Measurements from ENCODE around the gene CCDC88C.
A peak's percentile ranks its signal among the peaks of the same experiment; 100 is the strongest.

Gene CCDC88C

GRCh38 chr14:91363776-91364523 lies 53.7 kb downstream of the CCDC88C start:
- DNase-seq (ENCODE audit: low spot score), result no peak

GRCh38 chr14:91361233-91361811 lies 56.3 kb downstream of the CCDC88C start:
- DNase-seq (ENCODE audit: low spot score), result no peak

GRCh38 chr14:91360490-91361232 lies 57.0 kb downstream of the CCDC88C start:
- DNase-seq (ENCODE audit: low spot score), result no peak

- DNase-seq (ENCODE audit: low spot score), result no peak
These were observed 58.9 kb downstream of the CCDC88C start for GRCh38 chr14:91358654-91359220.

- DNase-seq (ENCODE audit: low spot score), result no peak
These were observed 59.6 kb downstream of the CCDC88C start for GRCh38 chr14:91358025-91358319.

GRCh38 chr14:91357272-91358024 lies 60.2 kb downstream of the CCDC88C start:
- DNase-seq (ENCODE audit: low spot score), result no peak

- no peak for DNase-seq (ENCODE audit: low spot score)
These were observed 61.3 kb downstream of the CCDC88C start for GRCh38 chr14:91356181-91356763.

- DNase-seq (ENCODE audit: low spot score), result peak; percentile 67
These were observed 62.5 kb downstream of the CCDC88C start for GRCh38 chr14:91354979-91355685.

GRCh38 chr14:91354221-91354916 lies 63.3 kb downstream of the CCDC88C start:
- no peak for DNase-seq (ENCODE audit: low spot score)

- peak; percentile 45 for DNase-seq (ENCODE audit: low spot score)
These were observed 64.6 kb downstream of the CCDC88C start for GRCh38 chr14:91352728-91353692.

GRCh38 chr14:91352053-91352452 lies 65.6 kb downstream of the CCDC88C start:
- no peak for DNase-seq (ENCODE audit: low spot score)

GRCh38 chr14:91351512-91351862 lies 66.1 kb downstream of the CCDC88C start:
- DNase-seq (ENCODE audit: low spot score), result no peak

GRCh38 chr14:91350813-91351511 lies 66.7 kb downstream of the CCDC88C start:
- DNase-seq (ENCODE audit: low spot score), result no peak

GRCh38 chr14:91350483-91350812 lies 67.2 kb downstream of the CCDC88C start:
- DNase-seq (ENCODE audit: low spot score), result no peak

- DNase-seq (ENCODE audit: low spot score), result no peak
These were observed 68.0 kb downstream of the CCDC88C start for GRCh38 chr14:91349481-91350074.

GRCh38 chr14:91348845-91349465 lies 68.7 kb downstream of the CCDC88C start:
- no peak for DNase-seq (ENCODE audit: low spot score)

- no peak for DNase-seq (ENCODE audit: low spot score)
These were observed 70.8 kb downstream of the CCDC88C start for GRCh38 chr14:91346838-91347173.

- no peak for DNase-seq (ENCODE audit: low spot score)
These were observed 73.5 kb downstream of the CCDC88C start for GRCh38 chr14:91344096-91344495.

Data from ecto neural progenitor cell (in vitro differentiated cells).